ENCODE data around the gene PDPN. TPM values are rescaled to one million over a fixed set of nuclear protein-coding genes. Genes with fewer than 3 reads are reported as not detected.

The PDPN gene
- total and polyA plus RNA-seq, 2 of the 8 experiments (the other 6 are each of a cell fraction or from before 2014, with no cell fraction given): 44.7 to 169 TPM

DNA sequence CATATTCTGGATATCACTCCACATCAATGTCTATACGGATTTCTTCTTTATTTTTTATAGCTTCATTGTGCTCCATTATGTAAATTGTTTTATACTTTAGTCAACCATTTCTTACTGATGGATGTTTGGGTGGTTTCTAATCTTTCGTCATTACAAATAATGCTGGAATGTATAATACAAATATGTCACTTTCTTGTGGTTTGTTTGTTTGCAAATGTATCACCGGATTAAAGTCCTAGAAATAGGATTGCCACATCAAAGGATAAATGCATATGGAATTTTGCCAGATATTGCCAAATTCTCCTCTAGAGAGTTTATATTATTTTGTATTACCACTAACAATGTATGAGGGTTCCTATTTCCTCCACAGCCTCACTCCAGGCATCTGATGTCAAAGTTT lies 67.6 kb downstream of the PDPN start (continued):
- no peak for TF ChIP-seq CHD7 (IDR thresholded peaks at IDR 0.05; ENCODE audit: insufficient replicate concordance, low read length)
- no peak for TF ChIP-seq RNF2 (IDR thresholded peaks at IDR 0.05; ENCODE audit: borderline replicate concordance, low read depth, low read length, missing control alignments, poor library complexity, severe bottlenecking)
- no peak for TF ChIP-seq BRCA1 (IDR thresholded peaks at IDR 0.05; ENCODE audit: low read depth, low read length)
- no peak for TF ChIP-seq TEAD4 (IDR thresholded peaks at IDR 0.05; ENCODE audit: low read depth, low read length)
- TF ChIP-seq BCL11A (IDR thresholded peaks at IDR 0.05; ENCODE audit: low read depth in 2 of 2, low read length in 2 of 2): no peak
- TF ChIP-seq SAP30 (IDR thresholded peaks at IDR 0.05; ENCODE audit: insufficient read depth, insufficient replicate concordance, low read length): no peak
- TF ChIP-seq HDAC6 (IDR thresholded peaks at IDR 0.05; ENCODE audit: low read depth, low read length): no peak
- no peak for TF ChIP-seq GABPA (IDR thresholded peaks at IDR 0.05; ENCODE audit: borderline replicate concordance, insufficient read depth, low read length)
- no peak for TF ChIP-seq CHD1 (IDR thresholded peaks at IDR 0.05; ENCODE audit: low read depth, low read length)
- TF ChIP-seq JUN (IDR thresholded peaks at IDR 0.05; ENCODE audit: low read depth, low read length): no peak
- TF ChIP-seq RBBP5 (IDR thresholded peaks at IDR 0.05; ENCODE audit: borderline replicate concordance, low read depth, low read length): no peak
